NB4 (cell line): Measurements from ENCODE around the gene NRG3.

Source experiments
- DNase-seq: peaks from one replicate; pipeline ENCODE4 v3.0.0; 2010; ENCODE audit warnings: low read depth
- H3K4me3 ChIP-seq: one replicate; pipeline ENCODE4 v1.5.1; 2011; ENCODE audit warnings: mild to moderate bottlenecking, low read depth, low read length, moderate library complexity
- MYC ChIP-seq: IDR thresholded peaks from 2 replicates; pipeline ENCODE4 v1.6.1; 2011; ENCODE audit warnings: low read depth, low read length
- POLR2A ChIP-seq: IDR thresholded peaks from 2 replicates; pipeline ENCODE4 v1.6.1; 2011; ENCODE audit warnings: mild to moderate bottlenecking; ENCODE audit not compliant: insufficient read length; ENCODE audit errors: extremely low read depth
- TF ChIP-seq, protein P1 (sequence below): IDR thresholded peaks from 2 replicates; pipeline ENCODE4 v1.6.1; 2011; ENCODE audit warnings: low read depth, low read length
- TF ChIP-seq, protein P2 (sequence below): IDR thresholded peaks from one replicate; pipeline ENCODE4 v1.5.1; 2012; ENCODE audit warnings: low read depth, low read length

The NRG3 gene

DNA sequence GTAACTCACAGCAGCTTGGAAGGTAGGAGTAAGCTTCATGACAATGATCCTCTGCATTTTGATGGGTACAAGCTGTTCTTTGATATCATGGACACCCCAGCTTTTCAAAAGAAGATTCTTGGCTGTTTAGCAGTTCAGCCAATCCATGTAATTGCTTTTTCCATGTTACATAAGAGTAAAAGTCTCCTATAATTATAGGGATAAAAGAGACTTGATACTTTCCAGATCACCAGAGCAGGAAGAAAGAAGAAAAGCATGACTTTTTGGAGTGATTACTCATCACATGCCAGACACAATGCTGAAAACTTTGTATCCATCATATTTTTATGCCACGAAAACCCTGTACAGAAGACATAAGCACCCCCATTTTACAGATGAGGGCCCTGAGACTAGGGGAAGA is 1049.7 kb downstream of the NRG3 start:
- DNase-seq: no peak
- H3K4me3 ChIP-seq: no peak overlapping the region
- no peak for TF ChIP-seq POLR2A
- TF ChIP-seq, protein P1, sequence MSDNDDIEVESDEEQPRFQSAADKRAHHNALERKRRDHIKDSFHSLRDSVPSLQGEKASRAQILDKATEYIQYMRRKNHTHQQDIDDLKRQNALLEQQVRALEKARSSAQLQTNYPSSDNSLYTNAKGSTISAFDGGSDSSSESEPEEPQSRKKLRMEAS: no peak
- TF ChIP-seq, protein P2, sequence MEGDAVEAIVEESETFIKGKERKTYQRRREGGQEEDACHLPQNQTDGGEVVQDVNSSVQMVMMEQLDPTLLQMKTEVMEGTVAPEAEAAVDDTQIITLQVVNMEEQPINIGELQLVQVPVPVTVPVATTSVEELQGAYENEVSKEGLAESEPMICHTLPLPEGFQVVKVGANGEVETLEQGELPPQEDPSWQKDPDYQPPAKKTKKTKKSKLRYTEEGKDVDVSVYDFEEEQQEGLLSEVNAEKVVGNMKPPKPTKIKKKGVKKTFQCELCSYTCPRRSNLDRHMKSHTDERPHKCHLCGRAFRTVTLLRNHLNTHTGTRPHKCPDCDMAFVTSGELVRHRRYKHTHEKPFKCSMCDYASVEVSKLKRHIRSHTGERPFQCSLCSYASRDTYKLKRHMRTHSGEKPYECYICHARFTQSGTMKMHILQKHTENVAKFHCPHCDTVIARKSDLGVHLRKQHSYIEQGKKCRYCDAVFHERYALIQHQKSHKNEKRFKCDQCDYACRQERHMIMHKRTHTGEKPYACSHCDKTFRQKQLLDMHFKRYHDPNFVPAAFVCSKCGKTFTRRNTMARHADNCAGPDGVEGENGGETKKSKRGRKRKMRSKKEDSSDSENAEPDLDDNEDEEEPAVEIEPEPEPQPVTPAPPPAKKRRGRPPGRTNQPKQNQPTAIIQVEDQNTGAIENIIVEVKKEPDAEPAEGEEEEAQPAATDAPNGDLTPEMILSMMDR: no peak
- no peak for TF ChIP-seq MYC

DNA sequence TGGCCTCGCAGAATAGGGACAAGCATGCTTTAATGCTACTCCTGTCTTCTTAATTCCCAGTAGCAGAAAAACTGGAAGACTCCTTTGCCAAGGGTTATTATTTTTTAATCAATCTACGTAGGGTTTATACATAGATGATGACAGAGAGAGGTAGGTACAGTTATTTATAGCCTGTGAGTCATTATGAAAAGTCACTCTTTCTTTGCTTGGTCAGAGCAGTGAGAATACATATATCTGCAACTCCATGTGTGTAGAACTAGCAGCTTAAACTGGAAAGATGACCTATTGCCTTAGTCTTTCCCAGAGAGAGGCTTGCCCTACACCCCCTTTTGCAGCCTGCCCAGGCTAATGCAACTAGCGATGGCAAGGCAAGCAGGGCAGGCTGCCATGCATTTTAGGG is 1050.6 kb downstream of the NRG3 start:
- TF ChIP-seq MYC: no peak
- TF ChIP-seq, protein P2: no peak
- no peak for TF ChIP-seq POLR2A
- TF ChIP-seq, protein P1: no peak
- no peak for DNase-seq
- H3K4me3 ChIP-seq: no peak overlapping the region

DNA sequence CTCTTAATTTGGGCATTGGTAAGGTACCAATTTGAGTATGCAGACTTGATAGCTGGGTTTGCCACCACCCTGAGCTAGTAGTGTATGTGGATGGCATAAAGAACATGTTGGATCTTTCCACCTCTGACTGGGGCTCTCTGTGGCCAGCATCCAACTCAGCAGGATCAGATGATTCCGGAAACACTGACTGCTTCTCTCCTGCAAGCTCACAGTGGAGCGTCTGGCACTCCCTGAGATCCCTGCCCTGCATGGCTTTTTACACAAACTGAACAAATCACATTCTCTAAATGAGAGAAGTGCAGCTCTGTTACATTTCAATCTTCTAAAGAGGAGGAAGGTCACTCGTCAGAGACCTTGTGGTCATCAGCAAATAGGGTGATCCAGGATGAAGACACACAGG is 1057.5 kb downstream of the NRG3 start:
- H3K4me3 ChIP-seq: no peak overlapping the region
- no peak for DNase-seq
- TF ChIP-seq, protein P2: no peak
- TF ChIP-seq MYC (no peak), POLR2A (no peak)
- TF ChIP-seq, protein P1: no peak

DNA sequence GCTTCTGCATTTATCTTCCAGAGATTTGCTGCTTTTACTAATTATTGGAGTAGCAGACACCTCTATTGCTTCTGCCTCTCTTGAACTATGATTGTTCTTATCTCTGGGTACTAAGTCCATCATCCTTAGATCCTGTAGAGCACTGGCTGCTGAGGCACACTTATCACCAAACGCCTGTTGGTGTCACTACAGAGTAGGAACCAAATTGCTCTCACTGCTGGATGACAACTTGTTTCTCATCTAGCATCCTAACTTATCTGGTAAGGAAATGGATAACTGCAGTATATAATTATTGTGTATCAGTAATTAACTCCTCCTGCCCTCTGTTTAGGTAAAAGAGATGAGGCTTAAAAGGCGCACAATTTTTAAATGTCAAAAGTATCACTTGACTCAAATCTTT is 1059.4 kb downstream of the NRG3 start:
- no peak for TF ChIP-seq POLR2A
- TF ChIP-seq, protein P2: peak; percentile 30
- TF ChIP-seq MYC: no peak
- TF ChIP-seq, protein P1: no peak
- H3K4me3 ChIP-seq: no peak overlapping the region
- DNase-seq: peak; percentile 24

DNA sequence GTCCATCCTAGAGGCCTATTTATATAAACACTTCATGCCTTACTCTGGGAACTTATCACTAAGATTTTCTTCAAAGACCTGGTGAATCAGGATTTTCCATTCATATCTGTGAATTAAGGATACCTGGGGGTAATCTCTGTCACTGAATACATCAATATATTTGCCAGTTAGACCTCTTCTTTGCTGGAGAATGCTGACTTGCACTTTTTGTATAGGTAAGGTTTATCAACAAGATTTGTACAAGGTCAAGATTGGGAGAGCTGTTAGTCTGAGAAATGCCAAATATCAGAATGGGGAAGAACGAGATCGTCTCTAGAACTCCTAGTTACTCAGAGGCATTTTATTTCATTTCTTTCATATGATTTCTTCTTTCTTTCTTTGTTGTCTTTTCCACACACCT is 1060.0 kb downstream of the NRG3 start:
- no peak overlapping the region for H3K4me3 ChIP-seq
- no peak for DNase-seq
- no peak for TF ChIP-seq MYC
- no peak for TF ChIP-seq POLR2A
- TF ChIP-seq, protein P2: no peak

DNA sequence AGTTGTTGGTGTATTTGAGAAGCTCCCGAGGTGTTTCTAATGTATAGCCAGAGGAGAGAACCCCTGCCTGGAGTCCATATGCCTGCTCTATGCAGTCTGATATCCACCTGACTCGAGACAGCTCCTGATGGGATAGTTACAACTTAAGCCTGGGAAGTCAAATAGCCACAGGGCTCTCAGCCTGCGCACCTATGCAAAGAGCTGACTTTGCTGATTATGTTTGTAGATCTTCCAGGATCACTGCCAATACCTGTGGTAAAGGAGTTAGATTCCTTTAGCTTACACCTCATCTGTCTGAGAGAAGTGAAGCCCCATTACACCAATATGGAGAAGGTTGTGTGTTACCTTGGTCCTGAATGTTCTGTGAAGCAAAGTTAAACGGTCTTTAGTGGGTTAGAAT is 1063.3 kb downstream of the NRG3 start:
- no peak for DNase-seq
- TF ChIP-seq POLR2A (no peak), MYC (no peak)
- TF ChIP-seq, protein P2: no peak
- TF ChIP-seq, protein P1: no peak
- H3K4me3 ChIP-seq: no peak overlapping the region
